Thyroid gland (tissue), 4 donors: ENCODE data around the gene ENTPD6.

Experiments
- CTCF ChIP-seq, 6 experiments: fragments of 200-600 bp in 3 of 6; fragments of 450-650 bp in 3 of 6; sonication (generic) in 3 of 6; IDR thresholded peaks; one replicate each; pipeline ENCODE4 v1.5.1; 2016 to 2019; ENCODE audit warnings: antibody characterized with exemption in 6 of 6, mild to moderate bottlenecking in 2 of 6, inconsistent platforms in 1 of 6, moderate library complexity in 1 of 6
- POLR2A ChIP-seq, 2 donors: fragments of 450-650 bp; IDR thresholded peaks; one replicate each; pipeline ENCODE4 v1.6.1; 2017; ENCODE audit warnings: antibody characterized with exemption in 2 of 2, mild to moderate bottlenecking in 2 of 2, moderate library complexity in 1 of 2

GRCh38 chr20:25187220-25187619, 8.3 kb upstream of the ENTPD6 start:
- no peak for TF ChIP-seq CTCF (IDR thresholded peaks at IDR 0.05)
- TF ChIP-seq POLR2A (IDR thresholded peaks at IDR 0.05): no peak
